Measurements from ENCODE around the gene CEP164. TPM values are rescaled to one million over a fixed set of nuclear protein-coding genes. Genes with fewer than 3 reads are reported as not detected.

The CEP164 gene
- total RNA-seq, 1 experiment from 2014 or later = 22.2 TPM

DNA sequence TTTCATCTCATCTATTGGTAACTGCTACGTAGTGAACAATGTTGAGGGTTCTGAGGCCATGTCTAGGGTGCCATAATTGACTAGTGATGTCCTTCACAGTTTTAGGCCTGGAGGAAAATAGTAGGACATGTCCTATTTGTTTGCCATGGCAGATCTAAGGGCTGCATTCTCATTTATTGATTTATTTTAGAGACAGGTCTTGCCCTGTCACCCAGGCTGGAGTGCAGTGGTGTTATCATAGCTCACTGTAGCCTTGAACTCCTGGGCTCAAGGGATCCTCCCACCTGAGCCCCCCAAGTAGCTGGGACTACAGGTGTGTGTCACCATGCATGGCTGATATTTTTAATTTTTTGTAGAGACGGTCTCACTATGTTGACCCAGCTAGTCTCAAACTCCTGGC is 5.2 kb downstream of the CEP164 start:
- ChIA-PET POLR2A (no interaction called here), CTCF (no interaction called here), RAD21 (ENCODE audit: low non-redundant PET in 1 of 2, low total read pairs in 2 of 2, uncharacterized antibody in 2 of 2, unreplicated experiment in 2 of 2) (no interaction called here)
- Histone ChIP-seq H3K27me3 (ENCODE audit: insufficient read depth, low read length) (no peaks in the 10 kb centered on the region), H3K27ac (ENCODE audit: low read depth, low read length) (no peak overlapping the region), H4K20me1 (ENCODE audit: insufficient read depth) (no peaks in the 10 kb centered on the region), H2AFZ (ENCODE audit: low read depth, low read length, poor library complexity, severe bottlenecking) (no peak overlapping the region), H3K79me2 (ENCODE audit: insufficient read depth, low read length) (no peaks in the 10 kb centered on the region; the same call in 1 of the 2 replicates), H3K4me2 (ENCODE audit: low read length) (no peak overlapping the region), H3K36me3 (ENCODE audit: control insufficient read depth in 1 of 2, insufficient read depth in 2 of 2, low read length in 2 of 2) (no peaks in the 10 kb centered on the region; a peak in 1 of 4 replicates), H3K9me3 (ENCODE audit: control insufficient read depth in 1 of 2, insufficient read depth in 1 of 2, low read depth in 1 of 2, low read length in 2 of 2) (no peaks in the 10 kb centered on the region), H3K4me1 (ENCODE audit: control insufficient read depth in 1 of 2, insufficient read depth in 2 of 2, low read length in 2 of 2) (peaks cover 0 to 23% of the 10 kb centered on the region in 2 experiments; a peak in 2 of 4 replicates), H3K4me3 (replicated peaks in 1 of 2; ENCODE audit: low read depth in 1 of 2, low read length in 2 of 2) (no peak overlapping the region), H3K9ac (ENCODE audit: low read length) (no peak overlapping the region), H3K9me2 (ENCODE audit: insufficient read depth) (no peaks in the 10 kb centered on the region)
- no TSS peak for BruUV-seq (replicated peaks)
- intact Hi-C loops (cut with micrococcal nuclease) = no loop called here
- no peak for ATAC-seq
- no peak for DNase-seq (ENCODE audit: low read depth, low spot score)
- TF ChIP-seq EZH2phosphoT487 (IDR thresholded peaks at IDR 0.05; ENCODE audit: borderline replicate concordance) (no peak), JUND (IDR thresholded peaks at IDR 0.05) (no peak), SP1 (IDR thresholded peaks at IDR 0.05; ENCODE audit: low read depth) (no peak), EGR1 (IDR thresholded peaks at IDR 0.05; ENCODE audit: low read depth) (no peak), YY1 (IDR thresholded peaks at IDR 0.05; ENCODE audit: extremely low read depth, insufficient replicate concordance, low read depth, low read length) (no peak), CEBPB (IDR thresholded peaks at IDR 0.05; ENCODE audit: low read depth) (no peak), EZH2 (IDR thresholded peaks at IDR 0.05) (no peak), POLR2AphosphoS5 (IDR thresholded peaks at IDR 0.05; ENCODE audit: low read depth, low read length) (no peak), ZFX (IDR thresholded peaks at IDR 0.05) (no peak), TCF7L2 (IDR thresholded peaks at IDR 0.05; ENCODE audit: borderline replicate concordance, extremely low read depth, insufficient read depth, insufficient read length) (no peak), CBX3 (IDR thresholded peaks at IDR 0.05; ENCODE audit: low read depth) (no peak), ZNF274 (IDR thresholded peaks at IDR 0.05; ENCODE audit: low read depth, low read length) (no peak), ELF1 (IDR thresholded peaks at IDR 0.05; ENCODE audit: borderline replicate concordance, low read depth) (no peak), SIN3A (IDR thresholded peaks at IDR 0.05; ENCODE audit: low read depth) (no peak), FOSL1 (IDR thresholded peaks at IDR 0.05; ENCODE audit: low read depth) (no peak), RAD21 (IDR thresholded peaks at IDR 0.05; ENCODE audit: low read depth) (no peak)
- TF ChIP-seq, protein P1, sequence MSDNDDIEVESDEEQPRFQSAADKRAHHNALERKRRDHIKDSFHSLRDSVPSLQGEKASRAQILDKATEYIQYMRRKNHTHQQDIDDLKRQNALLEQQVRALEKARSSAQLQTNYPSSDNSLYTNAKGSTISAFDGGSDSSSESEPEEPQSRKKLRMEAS (IDR thresholded peaks at IDR 0.05) = no peak
- TF ChIP-seq, protein P2, sequence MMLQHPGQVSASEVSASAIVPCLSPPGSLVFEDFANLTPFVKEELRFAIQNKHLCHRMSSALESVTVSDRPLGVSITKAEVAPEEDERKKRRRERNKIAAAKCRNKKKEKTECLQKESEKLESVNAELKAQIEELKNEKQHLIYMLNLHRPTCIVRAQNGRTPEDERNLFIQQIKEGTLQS (IDR thresholded peaks at IDR 0.05) = no peak
- TF ChIP-seq, protein P3, sequence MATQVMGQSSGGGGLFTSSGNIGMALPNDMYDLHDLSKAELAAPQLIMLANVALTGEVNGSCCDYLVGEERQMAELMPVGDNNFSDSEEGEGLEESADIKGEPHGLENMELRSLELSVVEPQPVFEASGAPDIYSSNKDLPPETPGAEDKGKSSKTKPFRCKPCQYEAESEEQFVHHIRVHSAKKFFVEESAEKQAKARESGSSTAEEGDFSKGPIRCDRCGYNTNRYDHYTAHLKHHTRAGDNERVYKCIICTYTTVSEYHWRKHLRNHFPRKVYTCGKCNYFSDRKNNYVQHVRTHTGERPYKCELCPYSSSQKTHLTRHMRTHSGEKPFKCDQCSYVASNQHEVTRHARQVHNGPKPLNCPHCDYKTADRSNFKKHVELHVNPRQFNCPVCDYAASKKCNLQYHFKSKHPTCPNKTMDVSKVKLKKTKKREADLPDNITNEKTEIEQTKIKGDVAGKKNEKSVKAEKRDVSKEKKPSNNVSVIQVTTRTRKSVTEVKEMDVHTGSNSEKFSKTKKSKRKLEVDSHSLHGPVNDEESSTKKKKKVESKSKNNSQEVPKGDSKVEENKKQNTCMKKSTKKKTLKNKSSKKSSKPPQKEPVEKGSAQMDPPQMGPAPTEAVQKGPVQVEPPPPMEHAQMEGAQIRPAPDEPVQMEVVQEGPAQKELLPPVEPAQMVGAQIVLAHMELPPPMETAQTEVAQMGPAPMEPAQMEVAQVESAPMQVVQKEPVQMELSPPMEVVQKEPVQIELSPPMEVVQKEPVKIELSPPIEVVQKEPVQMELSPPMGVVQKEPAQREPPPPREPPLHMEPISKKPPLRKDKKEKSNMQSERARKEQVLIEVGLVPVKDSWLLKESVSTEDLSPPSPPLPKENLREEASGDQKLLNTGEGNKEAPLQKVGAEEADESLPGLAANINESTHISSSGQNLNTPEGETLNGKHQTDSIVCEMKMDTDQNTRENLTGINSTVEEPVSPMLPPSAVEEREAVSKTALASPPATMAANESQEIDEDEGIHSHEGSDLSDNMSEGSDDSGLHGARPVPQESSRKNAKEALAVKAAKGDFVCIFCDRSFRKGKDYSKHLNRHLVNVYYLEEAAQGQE (IDR thresholded peaks at IDR 0.05; ENCODE audit: low read depth) = no peak
- TF ChIP-seq, protein P4, sequence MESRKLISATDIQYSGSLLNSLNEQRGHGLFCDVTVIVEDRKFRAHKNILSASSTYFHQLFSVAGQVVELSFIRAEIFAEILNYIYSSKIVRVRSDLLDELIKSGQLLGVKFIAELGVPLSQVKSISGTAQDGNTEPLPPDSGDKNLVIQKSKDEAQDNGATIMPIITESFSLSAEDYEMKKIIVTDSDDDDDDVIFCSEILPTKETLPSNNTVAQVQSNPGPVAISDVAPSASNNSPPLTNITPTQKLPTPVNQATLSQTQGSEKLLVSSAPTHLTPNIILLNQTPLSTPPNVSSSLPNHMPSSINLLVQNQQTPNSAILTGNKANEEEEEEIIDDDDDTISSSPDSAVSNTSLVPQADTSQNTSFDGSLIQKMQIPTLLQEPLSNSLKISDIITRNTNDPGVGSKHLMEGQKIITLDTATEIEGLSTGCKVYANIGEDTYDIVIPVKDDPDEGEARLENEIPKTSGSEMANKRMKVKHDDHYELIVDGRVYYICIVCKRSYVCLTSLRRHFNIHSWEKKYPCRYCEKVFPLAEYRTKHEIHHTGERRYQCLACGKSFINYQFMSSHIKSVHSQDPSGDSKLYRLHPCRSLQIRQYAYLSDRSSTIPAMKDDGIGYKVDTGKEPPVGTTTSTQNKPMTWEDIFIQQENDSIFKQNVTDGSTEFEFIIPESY (IDR thresholded peaks at IDR 0.05; ENCODE audit: extremely low read depth, insufficient replicate concordance, low read length) = no peak
